HG02623 (cell line): ENCODE data around the gene ZC3H8.
"Not testable (repeated sequence)": the region's sequence is repeated elsewhere in the genome, so short reads cannot be mapped to it uniquely, and the experiment has no call there.

ENCODE experiments used
- ATAC-seq: cut with Tn5 transposase; IDR thresholded peaks from one replicate; pipeline ENCODE4 v1.9.1; 2021; ENCODE audit warnings: moderate library complexity; ENCODE audit not compliant: unreplicated experiment

Gene ZC3H8

GRCh38 chr2:112260295-112260625, 5.4 kb upstream of the ZC3H8 start:
- no peak for ATAC-seq

DNA sequence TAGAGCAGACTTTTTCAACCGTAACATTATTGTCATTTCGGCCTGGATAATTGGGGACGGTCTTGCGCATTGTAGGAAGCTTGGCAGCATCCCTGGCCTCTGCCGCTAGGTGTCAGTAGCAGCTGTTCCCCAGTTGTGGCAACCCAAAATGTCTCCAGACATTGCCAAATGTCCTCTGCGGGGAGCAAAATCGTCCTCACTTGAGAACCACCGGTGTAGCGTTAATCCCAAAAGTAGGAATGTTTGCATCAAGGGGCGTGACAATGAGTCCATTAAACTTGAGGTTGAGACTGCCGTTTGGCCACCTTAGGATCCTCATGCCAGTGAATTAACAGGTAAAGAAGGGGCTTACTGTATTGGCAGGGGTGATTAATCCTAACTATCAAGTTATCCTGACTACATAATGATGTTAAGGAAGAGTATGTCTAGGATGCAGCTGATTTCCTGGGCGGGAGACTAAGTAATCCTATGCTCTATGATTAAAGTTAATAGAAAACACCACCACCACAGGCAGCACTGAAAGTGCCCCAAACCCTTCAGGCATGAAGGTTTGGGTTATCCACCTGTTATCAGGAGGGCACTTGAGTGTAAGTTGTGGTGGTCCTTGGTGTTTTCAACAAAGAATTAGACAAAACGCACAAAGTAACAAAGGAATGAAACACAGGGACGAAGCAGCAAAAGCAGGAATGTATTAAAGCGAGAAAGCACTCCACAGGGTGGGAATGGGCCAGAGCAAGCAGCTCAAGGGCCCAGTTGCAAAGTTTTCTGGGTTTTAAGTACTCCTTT, 4.9 kb upstream of the ZC3H8 start:
- peak; percentile 40 for ATAC-seq

- no peak for ATAC-seq
Measured at GRCh38 chr2:112257575-112257974, 2.7 kb upstream of the ZC3H8 start.

DNA sequence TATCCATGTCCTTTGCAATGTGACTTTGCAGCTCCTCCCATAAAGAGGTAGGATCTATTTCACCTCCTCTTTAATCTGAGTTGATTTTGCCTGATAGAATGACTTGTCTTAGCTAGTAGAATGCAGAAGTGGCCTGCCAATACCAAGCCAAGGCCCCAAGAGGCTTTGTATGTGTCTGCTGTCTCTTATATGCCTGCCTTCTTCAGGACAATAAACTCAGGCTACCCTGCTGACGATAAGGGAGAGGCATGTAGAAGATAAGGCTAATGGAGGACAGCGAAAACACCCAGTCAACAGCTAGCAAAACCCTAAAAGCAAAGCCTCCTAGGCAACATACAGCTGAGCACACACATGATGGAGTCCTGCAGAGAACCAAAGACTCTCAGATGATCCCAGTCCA, 1.8 kb upstream of the ZC3H8 start:
- ATAC-seq: no peak

- ATAC-seq: no peak
Measured at GRCh38 chr2:112255875-112256274, 1.0 kb upstream of the ZC3H8 start.

DNA sequence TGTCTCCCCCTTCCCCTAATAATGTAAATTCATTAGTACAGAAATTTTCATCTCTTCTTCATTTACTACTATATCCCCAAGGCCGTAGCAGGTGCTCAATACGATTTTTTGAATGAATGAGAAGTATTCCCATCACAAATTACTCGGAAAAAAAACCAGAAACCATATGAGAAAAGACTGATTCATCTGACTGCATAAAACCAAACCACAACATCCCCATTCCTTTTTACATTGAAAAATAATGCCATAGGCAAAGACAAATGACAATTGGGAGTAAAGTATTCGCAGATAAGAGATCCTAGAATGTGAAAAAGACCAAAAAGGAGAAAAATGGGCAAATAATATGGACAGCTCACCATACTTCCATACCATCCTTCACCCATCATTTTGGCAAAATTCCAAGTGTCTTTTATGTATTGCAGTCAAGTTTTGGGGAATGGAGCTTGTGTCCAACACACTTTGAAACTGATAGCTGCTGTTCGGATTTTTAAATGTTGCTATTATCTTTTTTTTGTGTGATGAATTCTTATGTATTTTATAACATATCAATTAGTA, 1.5 kb downstream of the ZC3H8 start:
- no peak for ATAC-seq

DNA sequence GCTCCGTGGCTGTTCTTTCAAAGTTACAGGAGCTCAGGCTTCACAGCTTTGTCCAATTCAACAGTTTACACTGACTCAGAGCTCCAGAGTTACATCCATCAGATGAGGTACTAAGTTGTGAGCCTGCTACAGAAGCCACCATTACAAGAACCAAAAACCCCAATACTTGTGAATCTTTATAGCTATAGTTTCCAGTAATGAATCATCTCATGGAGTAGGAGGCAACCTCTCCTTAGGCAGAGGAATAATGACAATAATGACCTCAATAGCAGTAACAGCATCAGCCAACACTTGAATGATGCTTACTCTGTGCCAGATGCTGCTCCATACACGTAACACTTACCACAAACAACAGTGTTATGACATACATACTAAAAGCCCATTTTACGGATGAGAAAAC, 3.6 kb downstream of the ZC3H8 start:
- ATAC-seq: no peak

GRCh38 chr2:112244854-112245253, 10.0 kb downstream of the ZC3H8 start:
- no peak for ATAC-seq

DNA sequence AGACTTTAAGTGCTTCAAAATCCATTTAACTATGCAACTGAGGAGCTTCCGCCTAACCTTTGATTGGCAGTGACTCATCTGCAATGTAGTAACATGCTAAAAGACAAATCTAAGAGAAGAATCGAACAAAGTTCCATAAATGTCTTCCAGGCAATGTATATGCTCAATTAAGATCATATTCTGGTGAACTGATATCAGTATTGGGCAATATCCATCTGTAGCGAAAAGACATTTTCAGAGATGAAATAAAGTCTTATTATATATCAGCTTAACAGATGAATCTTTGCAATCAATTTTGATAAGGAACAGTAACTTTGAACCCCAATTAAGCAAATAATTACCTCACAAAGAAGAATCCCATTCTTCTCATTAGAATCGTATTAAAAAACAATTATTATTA, 11.6 kb downstream of the ZC3H8 start:
- ATAC-seq: no peak

DNA sequence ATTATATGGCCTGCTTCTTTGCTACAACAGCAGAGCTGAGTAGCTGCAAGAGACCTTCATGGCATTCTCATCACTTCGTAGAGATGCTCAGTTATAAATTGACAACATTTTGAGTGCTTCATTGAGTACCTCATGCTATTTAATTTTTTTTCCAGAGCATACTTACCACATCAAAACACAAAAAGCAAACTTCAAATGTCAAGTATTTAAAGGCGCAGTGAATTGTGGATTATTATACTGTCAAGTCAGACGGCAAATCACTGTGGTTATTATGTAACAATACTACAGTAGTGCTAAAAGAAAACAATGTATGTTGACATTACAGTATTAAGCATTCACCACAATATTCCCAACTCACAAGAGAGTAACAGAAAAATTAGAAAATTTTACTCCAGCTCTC, 12.5 kb downstream of the ZC3H8 start:
- no peak for ATAC-seq

DNA sequence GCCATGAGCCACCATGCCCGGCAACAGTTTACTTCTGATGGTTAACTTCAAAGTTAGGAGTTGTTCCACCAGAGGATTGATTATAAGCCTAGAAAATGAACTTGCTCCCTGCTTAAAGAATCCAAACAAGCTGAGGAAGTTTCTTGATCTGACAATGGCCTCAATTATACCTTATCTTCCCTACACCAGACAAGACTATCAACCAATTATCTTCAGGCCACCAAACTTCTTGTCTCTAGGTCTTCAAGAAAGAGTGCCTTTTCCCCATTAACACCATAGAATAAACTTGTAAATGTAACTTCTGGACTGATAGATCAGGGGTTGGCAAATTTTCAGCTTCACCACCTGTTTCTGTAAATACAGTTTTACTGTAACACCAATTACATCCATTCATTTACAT, 15.0 kb downstream of the ZC3H8 start:
- no peak for ATAC-seq

GRCh38 chr2:112230371-112230770, 24.5 kb downstream of the ZC3H8 start:
- no peak for ATAC-seq

GRCh38 chr2:112229348-112229747, 25.5 kb downstream of the ZC3H8 start:
- ATAC-seq: no peak

DNA sequence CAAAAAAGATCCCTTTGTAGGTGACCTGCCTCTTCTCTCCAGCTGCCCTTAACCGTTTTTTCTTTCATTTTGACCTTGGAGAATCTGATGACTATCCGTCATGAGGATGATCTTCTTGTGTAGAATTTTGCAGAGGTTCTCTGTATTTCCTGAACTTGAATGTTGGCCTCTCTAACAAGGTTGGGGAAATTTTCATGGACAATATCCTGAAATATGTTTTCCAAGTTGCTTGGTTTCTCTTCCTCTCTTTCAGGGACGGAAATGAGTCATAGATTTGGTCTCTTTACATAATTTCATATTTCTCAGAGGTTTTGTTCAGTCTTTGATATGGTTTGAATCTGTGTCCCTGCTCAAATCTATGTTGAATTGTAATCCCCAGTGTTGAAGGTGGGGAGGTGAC, 34.0 kb downstream of the ZC3H8 start:
- no peak for ATAC-seq

DNA sequence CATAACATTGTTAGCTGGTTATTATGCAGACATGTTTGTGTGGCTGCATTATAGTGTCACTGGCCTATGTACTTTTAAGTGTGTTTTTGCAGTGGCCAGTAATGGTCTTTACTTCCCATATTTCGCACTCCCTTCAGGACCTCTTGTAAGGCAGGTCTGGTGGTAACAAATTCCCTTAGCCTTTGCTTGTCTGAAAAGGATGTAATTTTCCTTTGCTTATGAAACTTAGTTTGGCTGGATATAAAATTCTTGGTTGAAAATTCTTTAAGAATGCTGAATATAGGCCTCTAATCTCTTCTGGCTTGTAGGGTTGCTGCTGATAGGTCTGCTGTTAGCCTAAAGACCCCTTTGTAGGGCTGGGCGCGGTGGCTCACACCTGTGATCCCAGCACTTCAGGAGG, 34.7 kb downstream of the ZC3H8 start:
- no peak for ATAC-seq

GRCh38 chr2:112217854-112218253, 37.0 kb downstream of the ZC3H8 start:
- no peak for ATAC-seq

GRCh38 chr2:112216167-112216566, 38.7 kb downstream of the ZC3H8 start:
- ATAC-seq: no peak

DNA sequence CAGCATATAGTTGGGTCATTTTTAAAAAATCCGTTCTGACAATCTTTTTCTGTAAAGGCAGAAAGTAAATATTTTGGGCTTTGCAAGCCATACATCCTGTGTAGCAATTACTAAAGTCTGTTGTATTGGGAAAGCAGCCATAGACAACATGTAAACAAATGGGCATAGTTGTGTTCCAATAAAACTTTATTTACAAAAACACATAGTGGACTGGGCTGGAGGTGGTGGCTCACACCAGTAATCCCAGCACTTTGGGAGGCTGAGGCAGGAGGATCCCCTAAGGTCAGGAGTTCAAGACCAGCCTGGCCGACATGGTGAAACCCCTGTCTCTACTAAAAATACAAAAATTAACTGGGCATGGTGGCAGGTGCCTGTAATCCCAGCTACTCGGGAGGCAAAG, 46.9 kb downstream of the ZC3H8 start:
- ATAC-seq: not testable (repeated sequence)

- ATAC-seq: no peak
Measured at GRCh38 chr2:112204411-112204810, 50.4 kb downstream of the ZC3H8 start.

GRCh38 chr2:112201696-112202430, 53.0 kb downstream of the ZC3H8 start:
- no peak for ATAC-seq

GRCh38 chr2:112199188-112199587, 55.7 kb downstream of the ZC3H8 start:
- no peak for ATAC-seq

- ATAC-seq: no peak
Measured at GRCh38 chr2:112198780-112199179, 56.1 kb downstream of the ZC3H8 start.
